CD14-positive monocyte (primary cell): Measurements from ENCODE around the gene OSBP2. TPM values are rescaled to one million over a fixed set of nuclear protein-coding genes. Genes with fewer than 3 reads are reported as not detected.

Experiments used
- DNase-seq, 3 donors: peaks; one replicate each; pipeline ENCODE4 v3.0.0-alpha.2; 2011 to 2022
- H2AFZ ChIP-seq: 2 replicates; pipeline ENCODE4 v1.6.0; 2012; ENCODE audit warnings: mild to moderate bottlenecking, low read depth, low read length, inconsistent platforms; ENCODE audit not compliant: insufficient read depth, poor library complexity, severe bottlenecking
- H3K27ac ChIP-seq, 2 donors: 1 replicate in 1 of 2; 2 replicates in 1 of 2; pipeline ENCODE4 v1.5.1; 2012 to 2013; ENCODE audit warnings: low read length in 2 of 2, control low read depth in 1 of 2, inconsistent platforms in 1 of 2, low read depth in 1 of 2, mild to moderate bottlenecking in 1 of 2
- H3K27me3 ChIP-seq, 2 donors: one replicate each; pipeline versions ENCODE4 v1.6.0 to v1.6.1; 2011 to 2013; ENCODE audit warnings: low read length in 2 of 2; ENCODE audit not compliant: control insufficient read depth in 2 of 2, insufficient read depth in 2 of 2
- H3K36me3 ChIP-seq, 2 donors: replicated peaks in 1 of 2; 1 replicate in 1 of 2; 2 replicates in 1 of 2; pipeline versions ENCODE4 v1.5.1 to v1.6.1; 2012 to 2013; ENCODE audit warnings: low read length in 2 of 2, control low read depth in 1 of 2, inconsistent platforms in 1 of 2, mild to moderate bottlenecking in 1 of 2; ENCODE audit not compliant: insufficient read depth in 2 of 2, control insufficient read depth in 1 of 2
- H3K4me1 ChIP-seq, 2 donors: 1 replicate in 1 of 2; 2 replicates in 1 of 2; pipeline versions ENCODE4 v1.5.1 to v1.6.1; 2012 to 2013; ENCODE audit warnings: low read length in 2 of 2, control low read depth in 1 of 2, inconsistent platforms in 1 of 2, mild to moderate bottlenecking in 1 of 2, moderate library complexity in 1 of 2; ENCODE audit not compliant: insufficient read depth in 2 of 2, control insufficient read depth in 1 of 2
- H3K4me2 ChIP-seq: replicated peaks from 2 replicates; pipeline ENCODE3; 2012; ENCODE audit warnings: low read length, moderate library complexity, mild to moderate bottlenecking; ENCODE audit not compliant: poor library complexity, severe bottlenecking; ENCODE audit errors: extremely low read depth
- H3K4me3 ChIP-seq, 3 experiments: fragments of 200-600 bp in 1 of 3; sonication (generic) in 1 of 3; replicated peaks in 1 of 3; 1 replicate in 2 of 3; 2 replicates in 1 of 3; pipeline ENCODE4 v1.5.1; 2011 to 2013; ENCODE audit warnings: low read length in 3 of 3, mild to moderate bottlenecking in 3 of 3, control low read depth in 2 of 3, low read depth in 2 of 3, inconsistent platforms in 1 of 3, moderate library complexity in 1 of 3
- H3K79me2 ChIP-seq: 2 replicates; pipeline ENCODE4 v1.6.0; 2012; ENCODE audit warnings: mild to moderate bottlenecking, control low read depth, inconsistent platforms, low read length, moderate library complexity; ENCODE audit not compliant: insufficient read depth
- H3K9ac ChIP-seq: 2 replicates; pipeline ENCODE4 v1.6.0; 2017; ENCODE audit warnings: low read length, mild to moderate bottlenecking; ENCODE audit not compliant: insufficient read depth, poor library complexity, severe bottlenecking
- H3K9me3 ChIP-seq, 2 donors: replicated peaks in 1 of 2; 1 replicate in 1 of 2; 2 replicates in 1 of 2; pipeline versions ENCODE4 v1.5.1 to v1.6.1; 2012 to 2013; ENCODE audit warnings: low read length in 2 of 2, control low read depth in 1 of 2; ENCODE audit not compliant: control insufficient read depth in 1 of 2, insufficient read depth in 1 of 2
- H4K20me1 ChIP-seq: 2 replicates; pipeline ENCODE4 v1.6.0; 2012; ENCODE audit warnings: mild to moderate bottlenecking, low read length, control low read depth, moderate library complexity; ENCODE audit not compliant: insufficient read depth
- H3K27ac Mint-ChIP-seq, 7 donors: one replicate each; pipeline ENCODE4 v1.8.0; 2020; ENCODE audit warnings: mild to moderate bottlenecking in 7 of 7, mixed read lengths in 7 of 7, moderate library complexity in 6 of 7, inconsistent platforms in 2 of 7
- H3K27me3 Mint-ChIP-seq, 3 donors: one replicate each; pipeline ENCODE4 v1.8.0; 2021 to 2022; ENCODE audit warnings: low read depth in 3 of 3, mild to moderate bottlenecking in 3 of 3, mixed read lengths in 3 of 3, moderate library complexity in 3 of 3, inconsistent platforms in 1 of 3
- H3K36me3 Mint-ChIP-seq, 2 donors: one replicate each; pipeline ENCODE4 v1.8.0; 2020; ENCODE audit warnings: mixed read lengths in 2 of 2, inconsistent platforms in 1 of 2, mild to moderate bottlenecking in 1 of 2
- H3K4me1 Mint-ChIP-seq: one replicate; pipeline ENCODE4 v1.8.0; 2020; ENCODE audit warnings: mild to moderate bottlenecking, mixed read lengths
- H3K4me3 Mint-ChIP-seq, 2 donors: one replicate each; pipeline ENCODE4 v1.8.0; 2020; ENCODE audit warnings: mild to moderate bottlenecking in 2 of 2, mixed read lengths in 2 of 2, moderate library complexity in 1 of 2
- H3K9me3 Mint-ChIP-seq, 7 donors: one replicate each; pipeline ENCODE4 v1.8.0; 2020 to 2022; ENCODE audit warnings: mixed read lengths in 7 of 7, mild to moderate bottlenecking in 6 of 7, moderate library complexity in 6 of 7, inconsistent platforms in 2 of 7
- CTCF ChIP-seq: fragments of 200-600 bp; IDR thresholded peaks from one replicate; pipeline ENCODE4 v1.8.0; 2022; ENCODE audit warnings: antibody characterized with exemption, mild to moderate bottlenecking
- WGBS: methylation state at CpG from one replicate; pipeline ENCODE4 v1.1.5; 2013; ENCODE audit warnings: missing lambda C conversion rate; ENCODE audit not compliant: insufficient coverage; 5-methylcytosine and 5-hydroxymethylcytosine counted together
- intact Hi-C, 2 donors: fragments of 100-400 bp; cut with micrococcal nuclease; formaldehyde crosslinking; loops; one replicate each; pipeline versions ENCODE4 v1.15.0 to v1.15.1; 2023
- polyA plus RNA-seq, 3 donors: library from polyadenylated mRNA; depleted of rRNA in 1 of 3; unstranded in 2 of 3; stranded (reverse) in 1 of 3; fragments of 300-500 nt in 2 of 3; fragments of >200 nt in 1 of 3; fragmentation: Illumina TruSeq in 2 of 3; gene quantifications; 1 replicate in 2 of 3; 2 replicates in 1 of 3; pipeline ENCODE4 v1.2.3, GENCODE V29; 2012 to 2021

Gene OSBP2
- polyA plus RNA-seq, 3 donors, result 0.21 to 0.54 TPM; not detected in 1

- Histone ChIP-seq H4K20me1 (no peaks in the 10 kb centered on the region), H3K4me2 (no peak overlapping the region), H3K79me2 (no peaks in the 10 kb centered on the region), H3K4me1 (peaks cover 2 to 4% of the 10 kb centered on the region in 2 donors), H3K9ac (no peak overlapping the region), H3K36me3 (no peaks in the 10 kb centered on the region), H3K27me3 (peaks cover 6 to 10% of the 10 kb centered on the region in 2 donors), H2AFZ (no peak overlapping the region), H3K27ac (no peak overlapping the region), H3K9me3 (no peaks in the 10 kb centered on the region), H3K4me3 (no peak overlapping the region)
- H3K36me3 Mint-ChIP-seq, result peaks cover 2 to 5% of the 10 kb centered on the region in 2 donors
- no peak for TF ChIP-seq CTCF
- intact Hi-C loops, result no loop called here
- H3K27ac Mint-ChIP-seq, result no peak overlapping the region
- H3K9me3 Mint-ChIP-seq, result peaks cover 0 to 2% (median 0%) of the 10 kb centered on the region in 7 donors
- WGBS, result 50% methylated on average over 2 of the region's 4 CpGs
- H3K27me3 Mint-ChIP-seq, result peaks cover 11 to 26% (median 17%) of the 10 kb centered on the region in 3 donors
- H3K4me3 Mint-ChIP-seq, result no peak overlapping the region
- no peak for DNase-seq
- peaks cover 12% of the 10 kb centered on the region for H3K4me1 Mint-ChIP-seq
These were observed 21.5 kb upstream of the OSBP2 start for GRCh38 chr22:30673136-30673535.

- no peaks in the 10 kb centered on the region for H3K27me3 ChIP-seq
- no peaks in the 10 kb centered on the region for H3K36me3 ChIP-seq
- no peak overlapping the region for H3K4me3 Mint-ChIP-seq
- intact Hi-C loops, result no loop called here
- H3K27ac Mint-ChIP-seq, result no peak overlapping the region
- H3K27ac ChIP-seq, result no peak overlapping the region
- peaks cover 0 to 2% (median 0%) of the 10 kb centered on the region in 7 donors for H3K9me3 Mint-ChIP-seq
- H3K9me3 ChIP-seq, result no peaks in the 10 kb centered on the region
- no peak overlapping the region for H3K4me2 ChIP-seq
- WGBS, result 98% methylated on average over 6 of the region's 6 CpGs
- peaks cover 2 to 13% (median 6%) of the 10 kb centered on the region in 3 donors for H3K27me3 Mint-ChIP-seq
- no peak overlapping the region for H2AFZ ChIP-seq
- no peaks in the 10 kb centered on the region for H3K79me2 ChIP-seq
- H3K4me1 ChIP-seq, result no peaks in the 10 kb centered on the region
- H4K20me1 ChIP-seq, result no peaks in the 10 kb centered on the region
- no peak overlapping the region for H3K4me3 ChIP-seq
- no peaks in the 10 kb centered on the region for H3K36me3 Mint-ChIP-seq
- no peak for TF ChIP-seq CTCF
- H3K4me1 Mint-ChIP-seq, result peaks cover 7% of the 10 kb centered on the region
- DNase-seq, result no peak
- no peak overlapping the region for H3K9ac ChIP-seq
These were observed 20.2 kb upstream of the OSBP2 start for GRCh38 chr22:30674482-30674881.
